SK-N-MC (cell line): Measurements from ENCODE around the gene TBCB.

Experiments used
- DNase-seq: peaks from one replicate; pipeline ENCODE4 v3.0.0-alpha.2; 2011; ENCODE audit warnings: low read depth, low spot score
- H3K27ac ChIP-seq: fragments of 200-600 bp; sonication (generic); 2 replicates; pipeline ENCODE4 v1.5.1; 2016; ENCODE audit warnings: mixed run types
- H3K36me3 ChIP-seq: fragments of 200-600 bp; sonication (generic); 2 replicates; pipeline ENCODE4 v1.6.1; 2017; ENCODE audit warnings: antibody characterized with exemption, low read length, mixed read lengths; ENCODE audit not compliant: insufficient read depth
- H3K4me3 ChIP-seq: fragments of 200-600 bp; sonication (generic); 2 replicates; pipeline ENCODE4 v1.5.1; 2016
- H3K9ac ChIP-seq: fragments of 200-600 bp; sonication (generic); 2 replicates; pipeline ENCODE4 v1.8.0; 2017; ENCODE audit warnings: mixed run types, mixed read lengths; ENCODE audit not compliant: insufficient read length
- H3K9me3 ChIP-seq: fragments of 200-600 bp; sonication (generic); 2 replicates; pipeline ENCODE4 v1.6.1; 2017; ENCODE audit warnings: low read depth, mild to moderate bottlenecking, antibody characterized with exemption, low read length, moderate library complexity, mixed read lengths
- EZH2 ChIP-seq: fragments of 200-600 bp; sonication (generic); IDR thresholded peaks from one replicate; pipeline ENCODE4 v1.6.1; 2017; ENCODE audit warnings: antibody characterized with exemption
- FOXP2 ChIP-seq: optimal IDR thresholded peaks from 2 replicates; pipeline ENCODE3; 2011; ENCODE audit warnings: mild to moderate bottlenecking, moderate library complexity; ENCODE audit not compliant: insufficient read depth; ENCODE audit errors: extremely low read length, control extremely low read depth
- POLR2AphosphoS5 ChIP-seq: IDR thresholded peaks from 2 replicates; pipeline ENCODE4 v1.6.1; 2012; ENCODE audit warnings: mild to moderate bottlenecking, low read depth, low read length, borderline replicate concordance

The TBCB gene

GRCh38 chr19:36139473-36140303, 24.4 kb downstream of the TBCB start, which contains the start of gene CAPNS1:
Gene CAPNS1, plus strand, starts transcription at chr19:36140066. Its CDS starts 946 bp downstream, at chr19:36141012.
- Histone ChIP-seq H3K4me3 (peak within 1 kb of the TSS; percentile 88), H3K36me3 (peaks cover 19% of the 10 kb centered on the region), H3K27ac (peak within 1 kb of the TSS; percentile 76; the same call in 1 of the 2 replicates), H3K9me3 (no peaks in the 10 kb centered on the region), H3K9ac (peak within 1 kb of the TSS; percentile 87)
- peak; percentile 79 for TF ChIP-seq FOXP2
- no peak for TF ChIP-seq EZH2
- TF ChIP-seq POLR2AphosphoS5, result peak; percentile 79
- DNase-seq, result no peak

- Histone ChIP-seq H3K9ac (peak overlapping the region; percentile 87), H3K9me3 (no peaks in the 10 kb centered on the region), H3K36me3 (peaks cover 22% of the 10 kb centered on the region), H3K4me3 (peak overlapping the region; percentile 88), H3K27ac (peak overlapping the region; percentile 76; the same call in 1 of the 2 replicates)
- no peak for TF ChIP-seq POLR2AphosphoS5
- TF ChIP-seq EZH2, result no peak
- no peak for TF ChIP-seq FOXP2
- no peak for DNase-seq
Observed at GRCh38 chr19:36140304-36141038, 25.2 kb downstream of the TBCB start.

- no peak for DNase-seq
- Histone ChIP-seq H3K9ac (no peak overlapping the region), H3K36me3 (peaks cover 30% of the 10 kb centered on the region), H3K4me3 (peak overlapping the region; percentile 88), H3K9me3 (no peaks in the 10 kb centered on the region), H3K27ac (no peak overlapping the region)
- TF ChIP-seq EZH2, result no peak
- no peak for TF ChIP-seq FOXP2
- TF ChIP-seq POLR2AphosphoS5, result no peak
Observed at GRCh38 chr19:36141039-36141927, 26.0 kb downstream of the TBCB start.

- no peak for DNase-seq
- no peaks in the 10 kb centered on the region for H3K9me3 ChIP-seq
- no peak overlapping the region for H3K4me3 ChIP-seq
- peaks cover 38% of the 10 kb centered on the region for H3K36me3 ChIP-seq
- H3K27ac ChIP-seq, result no peak overlapping the region
- TF ChIP-seq EZH2 (no peak), POLR2AphosphoS5 (no peak), FOXP2 (no peak)
- no peak overlapping the region for H3K9ac ChIP-seq
Observed at GRCh38 chr19:36142046-36142445, 26.8 kb downstream of the TBCB start.

GRCh38 chr19:36142496-36142895, 27.2 kb downstream of the TBCB start:
- Histone ChIP-seq H3K9me3 (no peaks in the 10 kb centered on the region), H3K27ac (no peak overlapping the region), H3K36me3 (peaks cover 40% of the 10 kb centered on the region), H3K9ac (no peak overlapping the region), H3K4me3 (no peak overlapping the region)
- no peak for DNase-seq
- no peak for TF ChIP-seq EZH2

GRCh38 chr19:36144624-36145023, 29.4 kb downstream of the TBCB start:
- Histone ChIP-seq H3K4me3 (no peak overlapping the region), H3K9me3 (no peaks in the 10 kb centered on the region), H3K9ac (no peak overlapping the region), H3K36me3 (peaks cover 48% of the 10 kb centered on the region), H3K27ac (no peak overlapping the region)
- DNase-seq, result no peak
- TF ChIP-seq FOXP2, result no peak
- TF ChIP-seq POLR2AphosphoS5, result no peak
- no peak for TF ChIP-seq EZH2

- TF ChIP-seq POLR2AphosphoS5, result no peak
- TF ChIP-seq EZH2, result no peak
- no peak for TF ChIP-seq FOXP2
- no peak overlapping the region for H3K9ac ChIP-seq
- peaks cover 34% of the 10 kb centered on the region for H3K36me3 ChIP-seq
- H3K4me3 ChIP-seq, result no peak overlapping the region
- no peak for DNase-seq
- no peak overlapping the region for H3K27ac ChIP-seq
- no peaks in the 10 kb centered on the region for H3K9me3 ChIP-seq
Observed at GRCh38 chr19:36149673-36150406, 34.6 kb downstream of the TBCB start.
